Heart left ventricle (tissue), 16 donors: ENCODE results near the gene TRAF7. TPM values are rescaled to one million over a fixed set of nuclear protein-coding genes. Genes with fewer than 3 reads are reported as not detected.
A peak's percentile ranks its signal among the peaks of the same experiment; 100 is the strongest.

Experiments used
- ATAC-seq, 4 donors: fragments of 200-7000 bp; cut with Tn5 transposase; one replicate each; pipeline ENCODE4 v1.9.1; 2020 to 2022; ENCODE audit warnings: moderate library complexity in 4 of 4, mild to moderate bottlenecking in 3 of 4, moderate number of reproducible peaks in 1 of 4
- DNase-seq, 5 donors: peaks; one replicate each; pipeline ENCODE4 v3.0.0-alpha.2; 2020
- H3K27ac ChIP-seq, 12 donors: fragments of 200-600 bp; sonication (generic) in 4 of 12; one replicate each; pipeline versions ENCODE4 v1.5.0 to v1.8.0; 2016 to 2022; ENCODE audit warnings: mild to moderate bottlenecking in 2 of 12
- H3K27me3 ChIP-seq, 9 donors: fragments of 200-600 bp; sonication (generic) in 2 of 9; one replicate each; pipeline versions ENCODE4 v1.5.1 to v1.8.0; 2016 to 2022; ENCODE audit warnings: mild to moderate bottlenecking in 3 of 9
- H3K36me3 ChIP-seq, 9 donors: fragments of 200-600 bp; sonication (generic) in 2 of 9; one replicate each; pipeline versions ENCODE4 v1.5.0 to v1.8.0; 2018 to 2022; ENCODE audit warnings: mild to moderate bottlenecking in 2 of 9
- H3K4me1 ChIP-seq, 12 donors: fragments of 200-600 bp; sonication (generic) in 4 of 12; one replicate each; pipeline versions ENCODE4 v1.5.0 to v1.8.0; 2016 to 2022; ENCODE audit warnings: mild to moderate bottlenecking in 3 of 12
- H3K4me3 ChIP-seq, 12 donors: fragments of 200-600 bp; sonication (generic) in 4 of 12; one replicate each; pipeline versions ENCODE4 v1.5.0 to v1.8.0; 2017 to 2022; ENCODE audit warnings: mild to moderate bottlenecking in 9 of 12, moderate library complexity in 4 of 12
- H3K9me3 ChIP-seq, 12 donors: fragments of 200-600 bp; sonication (generic) in 4 of 12; one replicate each; pipeline versions ENCODE4 v1.5.0 to v1.8.0; 2016 to 2022; ENCODE audit warnings: mild to moderate bottlenecking in 1 of 12
- CTCF ChIP-seq, 12 donors: fragments of 200-600 bp; sonication (generic) in 4 of 12; IDR thresholded peaks; one replicate each; pipeline versions ENCODE4 v1.5.0 to v1.8.0; 2018 to 2022; ENCODE audit warnings: antibody characterized with exemption in 12 of 12, mild to moderate bottlenecking in 5 of 12
- POLR2A ChIP-seq, 2 donors: fragments of 450-650 bp; IDR thresholded peaks; one replicate each; pipeline ENCODE4 v1.6.1; 2017; ENCODE audit warnings: antibody characterized with exemption in 2 of 2, mild to moderate bottlenecking in 2 of 2, moderate library complexity in 2 of 2
- WGBS, 4 donors: extraction: QIAGEN DNeasy Blood & Tissue Kit in 2 of 4; methylation state at CpG; one replicate each; pipeline versions ENCODE4 v1.1.5 to v1.1.7; 2013 to 2018; 5-methylcytosine and 5-hydroxymethylcytosine counted together
- intact Hi-C, 10 donors: fragments of 100-400 bp; cut with DNase I; formaldehyde crosslinking; loops; one replicate each; pipeline versions ENCODE4 v1.11.1 to v1.14.2; 2022
- polyA plus RNA-seq, 2 donors: library from polyadenylated mRNA; stranded (reverse); fragments of 200-250 nt; gene quantifications; one replicate each; pipeline ENCODE4 v1.2.3, GENCODE V29; 2013
- total RNA-seq, 9 donors: library from RNA; depleted of rRNA in 2 of 9; stranded (reverse); fragments of >200 nt in 2 of 9; fragmentation: NEBNext Ultra II Directional in 3 of 9; extraction: Animal tissue kit (Norgen Biotek cat#: 25700) in 3 of 9; gene quantifications; one replicate each; pipeline versions ENCODE4 v1.1.0 to v1.2.4, GENCODE V29; 2016 to 2023
- donor health status: ischemic (EF 13 %, LVEDD 7.1; RV severe dilation, severe dysfunction).
- donor health status: healthy with polysubstance abuse.
- donor health status: DM: no; HTN: yes; CAD: no.
- donor health status: DM: no; HTN: no; CAD: no.
- donor health status: ischemic (EF 25% LVEDD 6.9; RV normal size, moderate dysfunction).
- donor health status: ischemic (EF 25% LVEDD 5.7; RV mildly dilated, moderate dysfunction).
- donor health status: healthy.
- donor health status: DM: yes; HTN: yes; CAD: no.
- donor health status: ischemic (EF 35%, LVEDD 5.7; RV mildly dilated, moderate dysfunction).
- donor health status: nonischemic (EF 11% LVEDD 7.7; RV severe dilation, severe dysfunction).
- donor health status: DM: yes; HTN: yes; CAD: no.
- donor health status: PGD.
- donor health status: ischemic (EF 29% LVEDD 5.4; RV normal size, mild dysfunction).
- donor health status: nonischemic (EF 23%, LVEDD 6.1; RV moderate dilation, normal function).

Gene TRAF7
- total and polyA plus RNA-seq, 11 donors, result 12.2 to 40.2 (median 27.0) TPM

- no peak overlapping the region for H3K4me3 ChIP-seq
- no peak overlapping the region for H3K27ac ChIP-seq
- intact Hi-C loops, result no loop called here
- no peaks in the 10 kb centered on the region for H3K36me3 ChIP-seq
- 90 to 97% (median 92%) methylated on average over 14 to 25 of the region's 25 CpGs for WGBS, 4 donors
- TF ChIP-seq POLR2A (IDR thresholded peaks at IDR 0.05) (no peak), CTCF (IDR thresholded peaks at IDR 0.05) (no peak)
- no peaks in the 10 kb centered on the region for H3K9me3 ChIP-seq
- DNase-seq, result no peak
- no peak for ATAC-seq
- H3K27me3 ChIP-seq, result peaks cover 0 to 8% (median 0%) of the 10 kb centered on the region in 9 donors
- peaks cover 0 to 6% (median 0%) of the 10 kb centered on the region in 12 donors for H3K4me1 ChIP-seq
Measured at GRCh38 chr16:2189252-2189893, 33.8 kb downstream of the TRAF7 start.

- TF ChIP-seq POLR2A (IDR thresholded peaks at IDR 0.05) (no peak), CTCF (IDR thresholded peaks at IDR 0.05) (no peak)
- Histone ChIP-seq H3K4me3 (no peak overlapping the region), H3K27me3 (peaks cover 0 to 15% (median 7%) of the 10 kb centered on the region in 9 donors), H3K4me1 (peaks cover 0 to 8% (median 0%) of the 10 kb centered on the region in 12 donors), H3K36me3 (no peaks in the 10 kb centered on the region), H3K9me3 (no peaks in the 10 kb centered on the region), H3K27ac (no peak overlapping the region)
- ATAC-seq (no peak), DNase-seq (no peak)
- intact Hi-C loops, result loop anchor here in 1 of 10 donors (10.0 kb wide), 1 partner anchor 305 kb away; no protein-coding TSS in a partner anchor
- WGBS, 4 donors, result 86 to 96% (median 87%) methylated on average over 12 to 24 of the region's 24 CpGs
Measured at GRCh38 chr16:2190002-2190658, 34.5 kb downstream of the TRAF7 start.

- Histone ChIP-seq H3K27ac (no peak overlapping the region), H3K4me1 (peaks cover 0 to 16% (median 7%) of the 10 kb centered on the region in 12 donors), H3K36me3 (no peaks in the 10 kb centered on the region), H3K9me3 (no peaks in the 10 kb centered on the region), H3K4me3 (no peak overlapping the region), H3K27me3 (peaks cover 5 to 22% (median 14%) of the 10 kb centered on the region in 9 donors)
- 70 to 76% (median 75%) methylated on average over 17 to 25 of the region's 25 CpGs for WGBS, 4 donors
- ATAC-seq (peak in 1 of 4 donors; percentile 4), DNase-seq (no peak)
- intact Hi-C loops, result loop anchor here in 1 of 10 donors (10.0 kb wide), 1 partner anchor 304 kb away; no protein-coding TSS in a partner anchor
- TF ChIP-seq CTCF (IDR thresholded peaks at IDR 0.05), result no peak
- no peak for TF ChIP-seq POLR2A (IDR thresholded peaks at IDR 0.05)
Measured at GRCh38 chr16:2190659-2191445, 35.3 kb downstream of the TRAF7 start.

GRCh38 chr16:2191446-2191706 is 35.8 kb downstream of the TRAF7 start:
- Histone ChIP-seq H3K27ac (no peak overlapping the region), H3K4me1 (peaks cover 0 to 20% (median 8%) of the 10 kb centered on the region in 12 donors), H3K9me3 (no peaks in the 10 kb centered on the region), H3K4me3 (no peak overlapping the region), H3K36me3 (no peaks in the 10 kb centered on the region), H3K27me3 (peaks cover 8 to 25% (median 16%) of the 10 kb centered on the region in 9 donors)
- 47 to 66% (median 56%) methylated on average over 9 to 11 of the region's 11 CpGs for WGBS, 4 donors
- DNase-seq (peak in 1 of 5 donors; percentile 56), ATAC-seq (peak in 3 of 4 donors; percentile 31 to 58 (median 31))
- intact Hi-C loops, result loop anchor here in 1 of 10 donors (10.0 kb wide), 1 partner anchor 303 kb away; no protein-coding TSS in a partner anchor
- no peak for TF ChIP-seq CTCF (IDR thresholded peaks at IDR 0.05)
- TF ChIP-seq POLR2A (IDR thresholded peaks at IDR 0.05), result no peak
